HL-60 (cell line): ENCODE results near the gene FGF16.

ENCODE experiments used
- DNase-seq, 2 experiments: peaks; one replicate each; pipeline ENCODE4 v3.0.0-alpha.2; 2010 to 2020; ENCODE audit warnings: low read depth in 1 of 2, low spot score in 1 of 2
- H3K27ac ChIP-seq: fragments of 250-450 bp; sonication (Bioruptor Pico); replicated peaks from 2 replicates; pipeline ENCODE4 v1.5.1; 2020; ENCODE audit warnings: mild to moderate bottlenecking, moderate library complexity
- H3K27me3 ChIP-seq: fragments of 250-450 bp; sonication (Bioruptor Pico); 2 replicates; pipeline ENCODE4 v1.5.1; 2021; ENCODE audit warnings: mild to moderate bottlenecking, moderate library complexity; ENCODE audit not compliant: insufficient read depth, poor library complexity, severe bottlenecking
- H3K4me3 ChIP-seq: replicated peaks from 2 replicates; pipeline ENCODE4 v1.5.1; 2011; ENCODE audit warnings: mild to moderate bottlenecking, control low read depth, low read length; ENCODE audit not compliant: insufficient read depth
- CTCF ChIP-seq: IDR thresholded peaks from one replicate; pipeline ENCODE4 v1.5.1; 2011; ENCODE audit warnings: low read length, control low read depth, inconsistent platforms; ENCODE audit not compliant: insufficient read depth
- GABPA ChIP-seq: IDR thresholded peaks from 2 replicates; pipeline ENCODE4 v1.6.1; 2012; ENCODE audit warnings: low read depth
- POLR2AphosphoS5 ChIP-seq: IDR thresholded peaks from 2 replicates; pipeline ENCODE4 v1.6.1; 2012; ENCODE audit warnings: low read depth
- REST ChIP-seq: IDR thresholded peaks from 2 replicates; pipeline ENCODE4 v1.6.1; 2012; ENCODE audit warnings: low read depth; ENCODE audit not compliant: insufficient replicate concordance
- SPI1 ChIP-seq: IDR thresholded peaks from 2 replicates; pipeline ENCODE4 v1.6.1; 2012; ENCODE audit warnings: low read depth, mild to moderate bottlenecking, borderline replicate concordance

The FGF16 gene

GRCh38 chrX:77412631-77413030 lies 34.6 kb upstream of the FGF16 start:
- no peak overlapping the region for H3K4me3 ChIP-seq
- no peak for TF ChIP-seq REST
- no peak for TF ChIP-seq SPI1
- no peak for TF ChIP-seq CTCF
- TF ChIP-seq POLR2AphosphoS5: no peak
- TF ChIP-seq GABPA: no peak
- H3K27me3 ChIP-seq: no peaks in the 10 kb centered on the region
- no peak for DNase-seq
- no peak overlapping the region for H3K27ac ChIP-seq

- no peak overlapping the region for H3K4me3 ChIP-seq
- TF ChIP-seq REST: no peak
- TF ChIP-seq POLR2AphosphoS5: no peak
- no peak for TF ChIP-seq GABPA
- TF ChIP-seq SPI1: no peak
- TF ChIP-seq CTCF: no peak
- no peak overlapping the region for H3K27ac ChIP-seq
- H3K27me3 ChIP-seq: no peaks in the 10 kb centered on the region
- no peak for DNase-seq
These were observed 32.0 kb upstream of the FGF16 start for GRCh38 chrX:77415161-77415560.

- TF ChIP-seq SPI1 (no peak), CTCF (no peak), GABPA (no peak), REST (no peak), POLR2AphosphoS5 (no peak)
- H3K27ac ChIP-seq: no peak overlapping the region
These were observed 31.3 kb upstream of the FGF16 start for GRCh38 chrX:77415882-77416281.

More at GRCh38 chrX:77415882-77416281, 31.3 kb upstream of the FGF16 start:
- no peak overlapping the region for H3K4me3 ChIP-seq
- no peaks in the 10 kb centered on the region for H3K27me3 ChIP-seq
- no peak for DNase-seq
